Activated T-helper 9 cell treated with anti-CD3 and anti-CD28 coated beads, Interleukin-2, amount 50 U/mL, for 16 hours (primary cell): ENCODE data around the gene KCNH6.

Experiments used
- DNase-seq: peaks from one replicate; pipeline ENCODE4 v3.0.0-alpha.2; 2020; ENCODE audit warnings: low read depth

Gene KCNH6

GRCh38 chr17:63550817-63551639, 27.9 kb downstream of the KCNH6 start:
- no peak for DNase-seq

GRCh38 chr17:63552211-63552610, 29.1 kb downstream of the KCNH6 start:
- DNase-seq = no peak

DNA sequence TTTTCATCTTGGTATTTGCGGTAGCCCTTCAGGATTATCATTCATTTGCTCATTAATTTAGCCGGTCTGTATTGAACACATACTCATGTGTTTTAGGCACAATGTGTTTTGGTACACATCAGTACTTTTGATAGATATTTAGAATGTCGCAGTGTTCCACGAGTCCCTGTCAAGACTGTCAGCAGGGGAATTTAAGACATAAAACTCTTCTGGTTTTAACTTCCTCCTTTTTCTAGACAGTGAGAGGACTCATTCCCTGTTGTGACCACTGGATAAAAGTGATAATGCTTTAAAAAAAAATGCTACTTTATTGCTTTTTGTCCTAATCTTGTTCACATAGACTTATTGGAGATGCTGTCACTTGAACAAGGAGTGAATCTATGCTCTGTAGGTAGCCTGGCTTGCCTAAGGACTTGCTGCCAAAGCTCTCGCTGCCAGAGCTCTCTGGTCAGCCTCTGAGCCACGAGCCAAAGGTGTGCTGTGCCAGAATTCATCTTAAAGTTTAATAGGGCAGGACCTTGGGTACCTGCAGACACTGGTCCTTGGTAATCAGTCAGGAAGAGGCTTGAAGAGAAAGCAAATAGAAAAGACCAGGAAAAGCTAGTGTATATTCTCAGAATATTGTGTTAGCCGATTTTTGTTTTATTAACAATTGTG, 32.5 kb downstream of the KCNH6 start:
- DNase-seq = no peak

DNA sequence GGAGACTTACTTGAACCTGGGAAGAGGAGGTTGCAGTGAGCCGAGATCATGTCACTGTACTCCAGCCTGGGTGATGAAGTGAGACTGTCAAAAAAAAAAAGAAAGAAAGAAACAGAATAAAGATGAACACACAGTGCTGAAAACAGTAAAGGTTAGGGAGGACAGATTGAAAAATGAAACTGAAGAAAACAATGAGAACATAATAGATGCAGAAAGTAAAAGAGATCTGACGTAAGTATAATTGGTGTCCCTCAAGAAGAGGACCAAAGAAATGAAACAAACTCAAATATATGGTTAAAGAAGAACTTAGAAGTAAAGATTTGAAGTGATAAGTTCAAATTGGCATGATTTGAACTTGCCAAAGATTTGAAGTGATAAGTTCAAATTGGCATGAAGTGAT, 34.3 kb downstream of the KCNH6 start:
- no peak for DNase-seq

- DNase-seq = no peak
Measured at GRCh38 chr17:63558441-63558840, 35.3 kb downstream of the KCNH6 start.

- no peak for DNase-seq
Measured at GRCh38 chr17:63561819-63562218, 38.7 kb downstream of the KCNH6 start.

GRCh38 chr17:63563339-63563738, 40.2 kb downstream of the KCNH6 start:
- no peak for DNase-seq

DNA sequence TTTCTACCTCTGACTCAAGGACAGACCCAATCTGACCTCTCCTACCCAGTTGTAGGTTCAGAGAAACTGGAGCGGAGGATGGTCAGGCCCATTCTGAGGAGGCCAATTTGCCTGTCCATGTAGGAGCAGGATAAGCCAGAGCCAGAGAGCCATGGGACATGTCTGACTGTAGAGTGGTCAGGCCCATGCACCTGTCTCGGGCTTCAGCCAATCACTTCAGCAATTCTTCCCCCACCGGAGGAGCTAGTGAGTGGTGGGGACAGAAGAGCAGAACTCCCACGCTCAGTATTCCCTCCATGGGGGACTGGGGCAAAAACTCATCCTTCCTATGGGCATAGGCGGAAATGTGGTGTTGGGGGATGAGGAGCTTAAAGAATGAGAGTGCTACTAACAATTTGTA, 41.4 kb downstream of the KCNH6 start:
- DNase-seq = no peak

DNA sequence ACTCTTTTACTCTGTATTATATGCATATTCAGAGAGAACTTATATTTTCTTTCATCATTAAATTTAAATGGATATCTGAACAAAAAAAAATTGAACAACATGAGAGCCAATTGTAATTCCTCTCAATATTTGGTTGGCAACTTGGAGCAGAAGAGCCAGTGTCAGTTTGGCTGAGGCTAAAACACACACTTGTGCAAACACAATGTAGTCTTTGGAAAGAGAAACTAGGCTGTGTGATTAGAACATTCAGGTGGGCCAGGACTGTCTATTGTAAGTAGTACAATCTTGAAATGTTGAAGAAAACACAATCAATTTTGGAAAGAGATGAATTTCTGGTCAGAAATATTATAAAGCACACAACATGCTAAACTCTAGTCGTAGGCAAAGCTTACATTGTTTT, 44.1 kb downstream of the KCNH6 start:
- no peak for DNase-seq

DNA sequence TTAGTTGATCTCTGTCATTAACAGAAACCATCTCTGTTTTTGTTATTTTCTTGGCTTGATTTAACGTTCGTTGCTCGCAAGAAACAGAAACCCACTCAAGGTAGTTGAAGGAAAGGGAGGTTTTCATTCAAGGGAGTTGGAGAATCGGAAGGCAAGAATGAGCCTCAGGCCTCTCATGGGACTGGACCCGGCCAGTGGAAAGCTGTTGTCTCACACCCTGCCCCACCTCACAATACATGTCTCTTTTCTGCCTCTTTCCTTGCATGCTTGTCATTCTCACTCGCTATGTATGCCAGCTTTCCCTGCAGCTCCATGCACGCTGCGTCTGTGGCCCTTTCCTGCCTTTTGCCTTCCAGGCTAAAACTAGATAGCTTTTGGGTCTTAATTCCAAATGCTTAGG, 45.4 kb downstream of the KCNH6 start:
- no peak for DNase-seq

DNA sequence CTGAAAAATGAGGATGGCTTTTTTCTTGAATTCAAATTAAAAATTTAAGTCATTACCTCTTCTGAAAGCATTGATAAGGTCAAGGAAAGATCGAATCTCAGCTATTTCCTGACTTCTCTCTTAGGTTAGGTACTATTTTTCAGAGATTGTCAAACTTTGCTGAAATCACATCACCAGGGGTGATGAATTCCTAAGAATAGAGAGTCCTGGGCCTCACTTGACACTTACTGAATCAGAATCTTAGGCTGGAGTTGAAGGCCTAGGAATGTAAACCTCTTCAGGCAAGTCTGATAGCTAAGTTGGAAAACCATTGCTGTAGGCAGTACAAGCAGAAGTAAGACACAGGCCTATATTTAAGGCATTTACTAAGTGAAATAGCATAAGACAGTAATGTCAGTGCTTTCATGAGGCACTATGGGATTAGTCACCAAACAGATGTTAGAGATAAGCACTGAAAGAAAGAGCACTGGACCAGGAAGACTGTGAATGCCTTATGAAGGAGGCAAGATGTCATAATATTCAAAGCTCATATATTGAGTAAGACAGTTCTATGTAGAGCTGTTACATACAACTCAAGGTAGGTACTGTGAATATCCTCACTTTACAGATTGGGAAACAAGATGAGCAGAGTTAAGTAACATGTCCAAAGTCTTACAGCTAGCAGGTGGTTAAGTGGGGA, 48.6 kb downstream of the KCNH6 start:
- no peak for DNase-seq

GRCh38 chr17:63573634-63574033, 50.5 kb downstream of the KCNH6 start:
- DNase-seq = no peak

- DNase-seq = no peak
Measured at GRCh38 chr17:63578027-63578768, 55.0 kb downstream of the KCNH6 start.

GRCh38 chr17:63578769-63579111, 55.6 kb downstream of the KCNH6 start:
- no peak for DNase-seq

DNA sequence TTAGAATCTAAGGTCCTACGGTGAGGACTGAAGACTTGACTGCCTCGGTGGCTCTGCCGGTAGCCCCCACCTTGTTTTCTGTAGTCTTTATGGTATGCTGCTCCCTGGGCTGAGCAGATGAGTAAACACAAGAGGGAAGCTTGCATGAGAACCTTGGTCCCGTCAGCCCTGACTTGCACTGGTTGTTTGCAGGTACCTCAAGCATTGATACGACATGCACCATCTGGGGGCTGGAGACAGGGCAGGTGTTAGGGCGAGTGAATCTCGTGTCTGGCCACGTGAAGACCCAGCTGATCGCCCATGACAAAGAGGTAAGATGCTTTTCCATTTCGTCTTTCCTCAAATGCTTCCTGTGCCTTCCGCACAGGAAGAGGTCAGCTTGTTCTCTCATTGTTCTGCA, 56.5 kb downstream of the KCNH6 start:
- DNase-seq = no peak

DNA sequence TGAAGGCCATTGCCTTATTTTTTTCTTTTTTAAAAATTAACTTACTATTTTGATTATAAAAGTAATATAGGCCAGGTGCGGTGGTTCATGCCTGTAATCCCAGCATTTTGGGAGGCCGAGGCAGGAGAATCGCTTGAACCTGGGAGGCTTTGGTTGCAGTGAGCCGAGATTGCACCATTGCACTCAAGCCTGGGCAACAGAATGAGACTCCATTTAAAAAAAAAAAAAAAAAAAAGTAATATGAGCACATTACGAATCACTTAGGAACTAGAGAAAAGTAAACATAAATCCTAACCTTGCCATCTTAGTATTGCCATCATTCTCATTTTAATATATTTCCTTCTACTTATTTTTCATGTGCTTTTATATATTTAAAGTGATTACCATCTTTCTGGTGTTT, 64.6 kb downstream of the KCNH6 start:
- DNase-seq = no peak

GRCh38 chr17:63588797-63589196, 65.6 kb downstream of the KCNH6 start:
- no peak for DNase-seq

GRCh38 chr17:63589646-63590045, 66.5 kb downstream of the KCNH6 start:
- DNase-seq = no peak

- DNase-seq = no peak
Measured at GRCh38 chr17:63592797-63593196, 69.6 kb downstream of the KCNH6 start.

DNA sequence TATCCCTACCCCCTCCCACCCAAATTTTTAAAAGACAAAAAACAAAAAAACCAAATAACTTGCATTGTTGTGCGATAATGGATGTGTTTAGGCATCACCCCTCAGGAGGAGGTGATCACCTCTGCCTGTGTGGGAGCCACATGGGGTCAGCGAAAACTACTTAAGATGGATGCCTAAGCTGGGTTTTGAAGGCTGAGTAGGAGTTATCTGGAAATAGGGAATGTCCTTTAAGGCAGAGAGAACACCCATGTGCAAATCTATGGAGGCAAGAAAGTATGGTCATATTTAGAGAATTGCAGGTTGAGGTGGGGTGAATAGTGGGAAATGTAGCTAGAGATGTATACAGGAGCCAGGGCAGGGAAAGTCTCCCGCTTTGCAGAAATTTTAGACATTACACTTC, 72.0 kb downstream of the KCNH6 start:
- DNase-seq = no peak
